Esophagus muscularis mucosa (tissue), 4 donors: Measurements from ENCODE around the gene TMEM259. TPM values are rescaled to one million over a fixed set of nuclear protein-coding genes. Genes with fewer than 3 reads are reported as not detected.

Experiments
- DNase-seq: peaks from one replicate; pipeline ENCODE4 v3.0.0-alpha.2; 2017; ENCODE audit errors: extremely low spot score
- H3K27ac ChIP-seq, 4 donors: fragments of 200-600 bp; sonication (generic); replicated peaks in 1 of 4; 1 replicate in 3 of 4; 2 replicates in 1 of 4; pipeline ENCODE4 v1.5.1; 2016 to 2019; ENCODE audit warnings: mild to moderate bottlenecking in 1 of 4
- H3K27me3 ChIP-seq, 4 donors: fragments of 200-600 bp; sonication (generic); one replicate each; pipeline versions ENCODE4 v1.5.1 to v1.6.0; 2016 to 2019
- H3K36me3 ChIP-seq, 4 donors: fragments of 200-600 bp; sonication (generic); one replicate each; pipeline ENCODE4 v1.5.1; 2016 to 2019
- H3K4me1 ChIP-seq, 4 donors: fragments of 200-600 bp; sonication (generic); one replicate each; pipeline ENCODE4 v1.5.1; 2016 to 2019
- H3K4me3 ChIP-seq, 4 donors: fragments of 200-600 bp; sonication (generic); 1 replicate in 2 of 4; 2 replicates in 2 of 4; pipeline ENCODE4 v1.5.1; 2016 to 2019; ENCODE audit warnings: mild to moderate bottlenecking in 4 of 4, moderate library complexity in 1 of 4
- H3K9me3 ChIP-seq, 4 donors: fragments of 200-600 bp; sonication (generic); 1 replicate in 3 of 4; 2 replicates in 1 of 4; pipeline ENCODE4 v1.5.1; 2016 to 2019
- EP300 ChIP-seq: sonication (generic); formaldehyde crosslinking; IDR thresholded peaks from one replicate; pipeline ENCODE4 v1.6.1; 2017; ENCODE audit warnings: antibody characterized with exemption
- POLR2A ChIP-seq: fragments of 450-650 bp; IDR thresholded peaks from one replicate; pipeline ENCODE4 v1.6.1; 2017; ENCODE audit warnings: antibody characterized with exemption, moderate library complexity, mild to moderate bottlenecking, low read depth
- POLR2AphosphoS5 ChIP-seq, 2 donors: sonication (generic); formaldehyde crosslinking; IDR thresholded peaks; one replicate each; pipeline ENCODE4 v1.6.1; 2017; ENCODE audit warnings: antibody characterized with exemption in 2 of 2
- WGBS: methylation state at CpG from one replicate; pipeline ENCODE4 v1.1.5; 2018; 5-methylcytosine and 5-hydroxymethylcytosine counted together
- intact Hi-C: fragments of 100-400 bp; cut with DNase I; formaldehyde crosslinking; loops from one replicate; pipeline ENCODE4 v1.15.1; 2023
- total RNA-seq, 4 donors: library from RNA; depleted of rRNA; stranded (reverse); fragments of >200 nt; gene quantifications; one replicate each; pipeline versions ENCODE4 v1.1.0 to v1.2.1, GENCODE V29; 2016
- TF ChIP-seq, protein P1 (sequence below), 3 experiments: fragments of 200-600 bp in 2 of 3; fragments of 450-650 bp in 1 of 3; sonication (generic) in 2 of 3; IDR thresholded peaks; one replicate each; pipeline ENCODE4 v1.5.1; 2017 to 2019; ENCODE audit warnings: antibody characterized with exemption in 3 of 3, mild to moderate bottlenecking in 2 of 3, moderate library complexity in 1 of 3

Gene TMEM259
- total RNA-seq, 4 donors from 2014 or later: 129 to 187 (median 160) TPM

- Histone ChIP-seq H3K4me1 (peaks cover 24 to 37% (median 29%) of the 10 kb centered on the region in 4 donors), H3K27me3 (peaks cover 0 to 16% (median 2%) of the 10 kb centered on the region in 4 donors), H3K36me3 (no peaks in the 10 kb centered on the region), H3K4me3 (no peak overlapping the region), H3K9me3 (no peaks in the 10 kb centered on the region), H3K27ac (no peak overlapping the region)
- 32% methylated on average over 20 of the region's 32 CpGs for WGBS
- intact Hi-C loops: loop anchor here (5.0 kb wide), 2 partner anchors 118 to 213 kb away; no protein-coding TSS in a partner anchor
- DNase-seq: no peak
- TF ChIP-seq EP300 (no peak), POLR2AphosphoS5 (IDR thresholded peaks at IDR 0.05) (no peak), POLR2A (no peak)
- TF ChIP-seq, protein P1, sequence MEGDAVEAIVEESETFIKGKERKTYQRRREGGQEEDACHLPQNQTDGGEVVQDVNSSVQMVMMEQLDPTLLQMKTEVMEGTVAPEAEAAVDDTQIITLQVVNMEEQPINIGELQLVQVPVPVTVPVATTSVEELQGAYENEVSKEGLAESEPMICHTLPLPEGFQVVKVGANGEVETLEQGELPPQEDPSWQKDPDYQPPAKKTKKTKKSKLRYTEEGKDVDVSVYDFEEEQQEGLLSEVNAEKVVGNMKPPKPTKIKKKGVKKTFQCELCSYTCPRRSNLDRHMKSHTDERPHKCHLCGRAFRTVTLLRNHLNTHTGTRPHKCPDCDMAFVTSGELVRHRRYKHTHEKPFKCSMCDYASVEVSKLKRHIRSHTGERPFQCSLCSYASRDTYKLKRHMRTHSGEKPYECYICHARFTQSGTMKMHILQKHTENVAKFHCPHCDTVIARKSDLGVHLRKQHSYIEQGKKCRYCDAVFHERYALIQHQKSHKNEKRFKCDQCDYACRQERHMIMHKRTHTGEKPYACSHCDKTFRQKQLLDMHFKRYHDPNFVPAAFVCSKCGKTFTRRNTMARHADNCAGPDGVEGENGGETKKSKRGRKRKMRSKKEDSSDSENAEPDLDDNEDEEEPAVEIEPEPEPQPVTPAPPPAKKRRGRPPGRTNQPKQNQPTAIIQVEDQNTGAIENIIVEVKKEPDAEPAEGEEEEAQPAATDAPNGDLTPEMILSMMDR (IDR thresholded peaks at IDR 0.05): no peak
These were observed 40.6 kb downstream of the TMEM259 start for GRCh38 chr19:980133-980998.

DNA sequence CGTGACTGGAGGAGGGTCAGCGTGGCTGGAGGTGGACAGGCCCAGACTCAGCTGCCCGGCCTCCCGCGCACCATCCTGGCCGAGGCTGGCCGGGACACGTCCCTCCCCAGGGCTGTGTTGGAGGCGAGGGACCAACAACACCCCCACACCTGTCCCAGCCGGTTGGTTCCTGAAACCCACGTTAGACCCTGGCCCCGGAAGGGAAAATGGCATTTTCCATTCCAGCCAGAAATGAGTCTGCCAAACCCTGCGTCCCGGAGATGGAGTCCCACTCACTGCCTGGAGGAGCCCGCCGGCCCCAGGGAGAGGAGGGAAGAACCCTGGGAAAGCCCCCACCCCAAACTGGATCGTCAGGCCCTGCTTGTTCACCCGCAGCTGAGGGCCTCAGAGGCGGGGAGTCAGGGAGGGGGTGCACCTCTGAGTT lies 41.6 kb downstream of the TMEM259 start:
- WGBS: 87% methylated on average over 5 of the region's 19 CpGs

GRCh38 chr19:977058-977464 lies 43.9 kb downstream of the TMEM259 start:
- Histone ChIP-seq H3K9me3 (no peaks in the 10 kb centered on the region), H3K36me3 (peaks cover 0 to 8% (median 3%) of the 10 kb centered on the region in 4 donors), H3K27ac (no peak overlapping the region), H3K4me3 (no peak overlapping the region), H3K4me1 (peaks cover 0 to 7% (median 3%) of the 10 kb centered on the region in 4 donors), H3K27me3 (peaks cover 0 to 16% (median 2%) of the 10 kb centered on the region in 4 donors)
- intact Hi-C loops: loop anchor here (5.0 kb wide), 1 partner anchor 35 kb away; no protein-coding TSS in a partner anchor
- TF ChIP-seq POLR2AphosphoS5 (IDR thresholded peaks at IDR 0.05) (no peak), EP300 (no peak), POLR2A (no peak)
- TF ChIP-seq, protein P1 (IDR thresholded peaks at IDR 0.05): no peak
- DNase-seq: no peak
- 85% methylated on average over 12 of the region's 24 CpGs for WGBS

More for the DNA sequence above, 41.6 kb downstream of the TMEM259 start:
- H3K4me1 ChIP-seq: peaks cover 16 to 27% (median 20%) of the 10 kb centered on the region in 4 donors
- no peak overlapping the region for H3K4me3 ChIP-seq
- no peak overlapping the region for H3K27ac ChIP-seq
- no peaks in the 10 kb centered on the region for H3K36me3 ChIP-seq
- DNase-seq: no peak
- intact Hi-C loops: loop anchor here (5.0 kb wide), 1 partner anchor 37 kb away; no protein-coding TSS in a partner anchor
- TF ChIP-seq POLR2AphosphoS5 (IDR thresholded peaks at IDR 0.05) (no peak), EP300 (no peak), POLR2A (no peak)
- TF ChIP-seq, protein P1 (IDR thresholded peaks at IDR 0.05): no peak
- no peaks in the 10 kb centered on the region for H3K9me3 ChIP-seq
- peaks cover 0 to 16% (median 2%) of the 10 kb centered on the region in 4 donors for H3K27me3 ChIP-seq

DNA sequence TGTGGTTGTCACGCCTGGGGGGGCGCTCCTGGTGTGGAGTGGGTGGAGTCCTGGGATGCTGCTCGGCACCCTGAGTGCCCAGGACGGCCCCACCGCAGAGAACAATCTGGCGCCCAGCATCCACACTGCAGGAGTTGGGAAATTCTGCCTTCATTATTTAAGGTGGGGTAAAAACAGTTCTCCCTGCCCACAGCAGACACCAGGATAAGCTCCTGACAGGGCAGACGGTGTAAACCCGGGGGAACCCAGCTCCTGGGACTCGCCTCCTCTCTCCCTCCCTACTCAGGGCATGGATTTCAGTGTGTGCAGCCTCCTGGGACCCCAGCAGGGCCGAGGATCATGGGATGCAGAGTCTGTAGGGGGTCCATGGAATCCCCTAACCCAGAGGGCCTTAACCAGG lies 44.4 kb downstream of the TMEM259 start:
- Histone ChIP-seq H3K9me3 (peaks cover 0 to under 1% (median 0%) of the 10 kb centered on the region in 4 donors), H3K4me1 (peaks cover 0 to 7% (median 3%) of the 10 kb centered on the region in 4 donors), H3K27me3 (peaks cover 0 to 16% (median 2%) of the 10 kb centered on the region in 4 donors), H3K27ac (no peak overlapping the region), H3K4me3 (no peak overlapping the region), H3K36me3 (peaks cover 5 to 14% (median 9%) of the 10 kb centered on the region in 4 donors)
- intact Hi-C loops: loop anchor here (5.0 kb wide), 1 partner anchor 34 kb away; no protein-coding TSS in a partner anchor
- DNase-seq: no peak
- TF ChIP-seq POLR2A (no peak), POLR2AphosphoS5 (IDR thresholded peaks at IDR 0.05) (no peak), EP300 (no peak)
- TF ChIP-seq, protein P1 (IDR thresholded peaks at IDR 0.05): no peak
- WGBS: 82% methylated on average over 10 of the region's 10 CpGs
